Measurements from ENCODE around the gene UGGT1. TPM values are rescaled to one million over a fixed set of nuclear protein-coding genes. Genes with fewer than 3 reads are reported as not detected.

The UGGT1 gene
- total and polyA plus RNA-seq, 10 donors, result 4.0 to 64.6 (median 48.1) TPM

- Histone ChIP-seq H3K27me3 (replicated peaks in 1 of 7) (no peaks in the 10 kb centered on the region), H3K9me3 (no peaks in the 10 kb centered on the region), H3K36me3 (no peaks in the 10 kb centered on the region), H3K27ac (no peak overlapping the region), H3K4me1 (peaks cover 0 to 6% (median 0%) of the 10 kb centered on the region in 6 donors), H3K4me3 (no peak overlapping the region)
- intact Hi-C loops (cut with DNase I; ENCODE audit: low total_unique reads), result no loop called here
- DNase-seq, result no peak
- 96 to 100% (median 97%) methylated on average over 1 of the region's 1 CpG for WGBS, 5 donors
- TF ChIP-seq POLR2A (IDR thresholded peaks at IDR 0.05), result no peak
Observed at GRCh38 chr2:128064353-128064752, 26.6 kb upstream of the UGGT1 start.

GRCh38 chr2:128069769-128070168 lies 21.2 kb upstream of the UGGT1 start:
- no peaks in the 10 kb centered on the region for H3K36me3 ChIP-seq
- intact Hi-C loops (cut with DNase I; ENCODE audit: low total_unique reads), result no loop called here

GRCh38 chr2:128073278-128073677 lies 17.7 kb upstream of the UGGT1 start:
- intact Hi-C loops (cut with DNase I; ENCODE audit: low total_unique reads), result no loop called here
- Histone ChIP-seq H3K27me3 (replicated peaks in 1 of 7) (no peaks in the 10 kb centered on the region), H3K27ac (no peak overlapping the region), H3K4me1 (no peaks in the 10 kb centered on the region), H3K36me3 (no peaks in the 10 kb centered on the region), H3K4me3 (no peak overlapping the region), H3K9me3 (no peaks in the 10 kb centered on the region)
- DNase-seq, result no peak
- 74 to 91% (median 83%) methylated on average over 3 of the region's 3 CpGs for WGBS, 5 donors
- no peak for TF ChIP-seq POLR2A (IDR thresholded peaks at IDR 0.05)
- TF ChIP-seq POLR2AphosphoS5 (IDR thresholded peaks at IDR 0.05), result no peak
- TF ChIP-seq CTCF (IDR thresholded peaks at IDR 0.05 in 8 of 11, conservative IDR thresholded peaks at IDR 0.05 in 3 of 11), result no peak

More at GRCh38 chr2:128069769-128070168, 21.2 kb upstream of the UGGT1 start:
- Histone ChIP-seq H3K9me3 (no peaks in the 10 kb centered on the region), H3K4me3 (no peak overlapping the region), H3K27ac (no peak overlapping the region), H3K4me1 (no peaks in the 10 kb centered on the region), H3K27me3 (replicated peaks in 1 of 7) (no peaks in the 10 kb centered on the region)
- TF ChIP-seq POLR2A (IDR thresholded peaks at IDR 0.05), result no peak
- no peak for TF ChIP-seq POLR2AphosphoS5 (IDR thresholded peaks at IDR 0.05)
- no peak for TF ChIP-seq CTCF (IDR thresholded peaks at IDR 0.05 in 8 of 11, conservative IDR thresholded peaks at IDR 0.05 in 3 of 11)
- no peak for DNase-seq
- 85 to 88% (median 86%) methylated on average over 5 of the region's 5 CpGs for WGBS, 5 donors

- Histone ChIP-seq H3K36me3 (no peaks in the 10 kb centered on the region), H3K27me3 (replicated peaks in 1 of 7) (no peaks in the 10 kb centered on the region), H3K4me1 (no peaks in the 10 kb centered on the region), H3K27ac (no peak overlapping the region), H3K9me3 (no peaks in the 10 kb centered on the region), H3K4me3 (no peak overlapping the region)
- intact Hi-C loops (cut with DNase I; ENCODE audit: low total_unique reads), result no loop called here
- WGBS, 5 donors, result 88 to 95% (median 92%) methylated on average over 7 of the region's 7 CpGs
- DNase-seq, result no peak
- TF ChIP-seq POLR2AphosphoS5 (IDR thresholded peaks at IDR 0.05) (no peak), CTCF (IDR thresholded peaks at IDR 0.05 in 8 of 11, conservative IDR thresholded peaks at IDR 0.05 in 3 of 11) (no peak), POLR2A (IDR thresholded peaks at IDR 0.05) (no peak)
Observed at GRCh38 chr2:128076461-128077106, 14.4 kb upstream of the UGGT1 start.

All from spleen (tissue), 11 donors.